ENCODE measurements around the gene BMP10.

The BMP10 gene

DNA sequence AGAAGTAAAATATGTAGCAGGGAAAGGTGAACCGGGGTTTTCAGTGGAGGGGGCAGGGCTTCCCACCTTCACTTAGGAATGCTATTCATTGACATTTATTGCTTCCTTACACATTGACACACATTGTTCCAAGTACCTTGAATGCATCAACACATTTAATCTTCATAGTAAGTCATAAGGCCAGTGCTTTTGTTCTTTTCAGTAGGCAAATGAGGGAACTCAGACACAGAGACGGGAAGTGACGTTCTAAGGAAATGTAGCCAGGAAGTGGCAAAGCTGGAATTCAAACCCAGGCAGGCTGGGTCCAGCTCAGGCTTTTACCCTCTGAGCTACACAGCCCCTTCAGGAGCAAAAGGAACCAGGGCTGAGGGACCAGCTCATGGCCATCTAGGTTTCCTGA, 20.7 kb downstream of the BMP10 start:
- DNase-seq (ENCODE audit: low read depth, low spot score) = no peak

DNA sequence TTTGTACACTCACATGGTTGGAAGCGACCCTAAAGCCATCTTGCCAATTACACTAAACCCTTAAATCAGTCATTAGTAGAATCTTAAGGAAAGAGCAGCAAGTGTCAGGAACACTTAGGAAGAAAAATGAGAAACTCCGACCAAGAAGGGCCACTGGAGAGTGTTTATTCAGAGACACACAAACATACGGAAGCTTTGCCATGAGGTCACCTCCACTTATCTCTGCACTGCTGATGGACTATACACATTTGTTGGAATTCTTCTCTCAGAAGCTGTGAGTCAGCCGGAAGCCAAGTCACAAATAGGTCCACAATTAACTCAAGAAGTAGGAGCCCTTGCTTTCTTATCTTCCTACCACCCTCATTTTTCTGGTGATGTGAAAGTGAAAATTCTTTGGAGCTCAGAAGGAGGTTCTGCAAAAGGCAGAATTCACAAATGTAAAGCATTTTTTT, 21.6 kb downstream of the BMP10 start:
- DNase-seq (ENCODE audit: low read depth, low spot score) = no peak

DNA sequence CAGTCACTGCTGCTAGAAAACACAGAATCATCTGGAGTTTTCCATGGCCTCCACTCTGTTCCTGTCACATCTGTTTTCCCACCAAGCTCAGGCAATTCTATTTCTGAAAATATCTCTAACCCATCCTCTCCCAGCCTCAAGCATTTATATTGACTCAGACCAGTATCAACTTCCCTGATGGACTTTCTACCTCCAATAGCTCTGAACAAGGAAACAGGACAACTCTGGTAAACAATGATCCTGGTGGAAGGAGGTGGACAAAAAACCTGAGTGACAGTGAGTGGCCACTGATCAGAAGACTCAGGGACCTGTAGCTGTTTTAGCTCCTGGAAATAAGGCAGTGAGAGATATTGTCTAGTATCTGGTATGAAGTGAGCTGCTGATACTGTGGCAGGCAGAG, 23.4 kb downstream of the BMP10 start:
- no peak for DNase-seq (ENCODE audit: low read depth, low spot score)

DNA sequence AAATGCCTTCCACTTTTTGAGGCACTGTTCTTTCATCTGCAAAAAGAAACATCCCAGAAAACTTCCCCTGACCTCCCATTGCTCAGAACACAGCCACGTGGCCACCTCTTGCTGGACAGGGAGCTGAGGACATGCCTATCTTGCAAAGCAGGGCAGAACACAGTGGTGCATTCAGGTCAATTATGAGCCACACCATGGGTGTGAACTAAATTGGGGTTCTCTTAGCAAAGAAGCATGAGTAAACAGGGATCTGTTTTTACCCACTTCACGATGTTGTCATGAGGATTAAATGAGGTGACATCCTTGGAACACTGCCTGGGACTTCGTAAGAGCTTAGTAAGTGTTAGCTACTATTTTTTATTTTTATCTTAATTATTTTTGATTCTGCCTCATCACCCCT, 25.1 kb downstream of the BMP10 start:
- no peak for DNase-seq (ENCODE audit: low read depth, low spot score)

DNA sequence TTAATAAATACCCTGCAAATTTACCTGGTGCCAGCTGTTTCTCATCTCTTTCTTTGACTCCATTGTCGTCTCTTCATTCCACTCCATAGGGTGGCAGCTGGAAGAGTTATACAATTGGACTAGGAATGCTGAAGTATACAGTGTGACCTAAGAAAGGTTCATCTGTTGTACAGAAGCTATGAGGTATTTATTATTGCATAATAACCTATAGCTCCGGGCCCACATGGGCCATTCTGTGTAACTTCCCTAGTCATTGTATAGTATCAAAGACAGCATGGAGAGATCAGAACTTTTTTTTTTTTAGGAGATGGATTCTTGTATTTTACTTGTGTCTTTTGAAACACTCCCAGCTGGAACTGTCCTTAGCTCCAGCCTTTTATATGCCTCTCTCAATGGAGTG, 26.2 kb downstream of the BMP10 start:
- no peak for DNase-seq (ENCODE audit: low read depth, low spot score)

DNA sequence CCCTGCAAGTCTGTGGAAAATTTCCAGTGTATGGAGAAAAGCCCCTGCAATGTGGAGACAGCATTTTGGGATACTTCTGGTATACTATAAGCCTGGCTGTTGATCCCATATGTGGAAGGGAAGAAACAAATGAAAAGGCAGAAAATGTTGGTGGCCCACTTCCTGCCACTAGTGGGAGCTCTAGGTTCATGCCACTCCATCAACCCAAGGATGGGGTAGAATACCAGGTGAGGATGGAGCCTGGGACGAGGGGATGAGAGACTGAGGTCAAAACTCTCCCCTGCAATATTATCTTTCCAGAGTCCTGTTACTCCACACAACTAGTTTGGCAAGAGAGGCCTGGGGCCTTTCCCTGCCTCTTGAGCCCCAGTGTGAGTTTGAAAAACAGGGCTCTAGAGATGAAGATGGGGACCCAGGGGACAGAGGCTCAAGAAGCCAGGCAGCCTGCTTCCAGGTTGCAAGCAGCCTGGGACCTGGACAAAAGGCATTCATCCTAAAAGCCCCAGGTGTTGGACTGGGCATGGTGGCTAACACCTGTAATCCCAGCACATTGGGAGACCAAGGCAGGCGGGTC, 31.9 kb downstream of the BMP10 start:
- DNase-seq (ENCODE audit: low read depth, low spot score) = no peak

DNA sequence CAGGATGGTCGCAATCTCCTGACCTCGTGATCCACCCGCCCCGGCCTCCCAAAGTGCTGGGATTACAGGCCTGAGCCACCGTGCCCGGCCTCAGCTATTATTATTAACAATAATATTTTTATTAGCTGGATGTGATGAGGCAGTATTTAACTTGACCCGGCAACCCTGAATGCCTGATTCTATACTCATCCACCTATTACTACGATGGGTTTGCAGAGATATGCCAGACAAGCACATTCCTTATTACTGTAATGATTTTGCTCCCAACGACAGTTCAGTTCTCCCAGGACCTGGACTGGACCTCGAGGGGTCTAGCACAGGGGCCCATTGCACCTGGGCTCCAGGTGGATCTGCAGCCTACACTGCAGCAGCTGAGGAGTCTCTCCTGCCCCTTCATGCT, 32.6 kb downstream of the BMP10 start:
- no peak for DNase-seq (ENCODE audit: low read depth, low spot score)

DNA sequence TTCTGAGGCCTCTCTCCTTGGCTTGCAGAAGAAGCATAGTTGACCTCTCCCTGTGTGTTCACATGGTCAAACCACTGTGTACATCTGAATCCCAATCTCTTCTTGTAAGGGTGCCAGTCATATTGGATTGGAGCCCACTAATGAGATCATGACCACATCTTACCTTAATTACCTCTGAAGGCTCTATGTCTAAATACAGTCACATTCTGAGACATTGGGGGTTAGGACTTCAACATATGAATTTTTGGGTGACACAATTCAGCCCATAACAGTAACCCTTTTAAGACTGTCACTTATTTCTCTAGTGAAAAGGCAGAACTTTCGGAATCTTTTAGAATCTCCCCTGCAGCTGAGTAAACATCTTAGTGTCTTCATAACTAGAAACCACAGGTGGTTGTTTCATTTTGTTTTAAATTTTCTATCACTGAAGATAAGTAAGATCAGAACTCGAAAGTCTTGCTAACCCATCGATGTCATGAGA, 33.3 kb downstream of the BMP10 start:
- DNase-seq (ENCODE audit: low read depth, low spot score) = peak; percentile 48

DNA sequence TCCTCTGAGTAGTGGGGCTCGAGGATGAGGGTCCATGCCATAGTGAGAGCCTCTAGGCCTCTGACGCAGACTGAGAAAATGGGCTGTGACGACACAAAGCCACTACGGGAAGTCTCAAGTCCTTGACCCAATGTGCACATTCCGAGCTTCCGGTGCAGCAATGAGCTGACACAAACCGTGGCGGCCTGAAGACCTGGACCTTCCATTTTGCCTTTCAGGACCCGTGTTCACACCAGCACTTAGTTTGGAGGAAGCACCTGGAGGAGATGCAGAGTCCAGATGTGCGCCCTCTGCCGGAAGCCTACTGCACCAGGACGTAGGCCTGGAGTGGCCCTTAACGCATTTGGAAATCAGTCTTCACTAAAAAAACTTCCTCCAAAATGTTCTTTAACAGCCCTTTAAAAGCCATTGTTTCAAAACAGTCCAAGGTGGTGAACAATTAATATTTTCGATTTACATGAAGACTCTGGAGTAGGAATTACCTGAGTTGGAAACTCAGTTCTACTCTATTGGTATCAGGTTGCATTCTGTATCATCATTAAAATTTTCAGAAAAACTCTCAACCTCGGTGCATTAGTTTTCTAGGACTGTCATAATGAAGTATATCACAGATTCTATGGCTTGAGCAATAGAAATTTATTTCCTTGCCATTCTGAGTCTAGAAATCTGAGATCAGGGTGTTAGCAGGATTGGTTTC, 33.9 kb downstream of the BMP10 start:
- no peak for DNase-seq (ENCODE audit: low read depth, low spot score)

DNA sequence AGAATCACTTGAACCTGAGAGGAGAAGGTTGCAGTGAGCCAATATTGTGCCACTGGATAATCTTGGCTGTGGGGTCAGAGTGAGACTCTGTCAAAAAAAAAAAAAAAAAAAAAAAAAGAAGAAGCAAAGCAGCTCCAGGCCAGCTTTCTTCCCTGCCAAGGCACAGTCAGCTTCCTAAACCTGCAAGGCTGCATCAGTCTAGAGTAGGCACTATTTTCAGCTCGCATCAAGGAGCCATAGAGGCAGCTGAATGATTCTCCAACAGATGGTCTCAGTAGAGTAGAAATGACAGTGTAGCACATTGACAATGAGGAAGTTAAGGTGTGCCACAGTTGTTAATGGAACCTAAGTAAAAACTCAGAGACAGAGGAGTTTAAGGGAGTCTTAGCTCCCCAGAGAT, 35.6 kb downstream of the BMP10 start:
- no peak for DNase-seq (ENCODE audit: low read depth, low spot score)

DNA sequence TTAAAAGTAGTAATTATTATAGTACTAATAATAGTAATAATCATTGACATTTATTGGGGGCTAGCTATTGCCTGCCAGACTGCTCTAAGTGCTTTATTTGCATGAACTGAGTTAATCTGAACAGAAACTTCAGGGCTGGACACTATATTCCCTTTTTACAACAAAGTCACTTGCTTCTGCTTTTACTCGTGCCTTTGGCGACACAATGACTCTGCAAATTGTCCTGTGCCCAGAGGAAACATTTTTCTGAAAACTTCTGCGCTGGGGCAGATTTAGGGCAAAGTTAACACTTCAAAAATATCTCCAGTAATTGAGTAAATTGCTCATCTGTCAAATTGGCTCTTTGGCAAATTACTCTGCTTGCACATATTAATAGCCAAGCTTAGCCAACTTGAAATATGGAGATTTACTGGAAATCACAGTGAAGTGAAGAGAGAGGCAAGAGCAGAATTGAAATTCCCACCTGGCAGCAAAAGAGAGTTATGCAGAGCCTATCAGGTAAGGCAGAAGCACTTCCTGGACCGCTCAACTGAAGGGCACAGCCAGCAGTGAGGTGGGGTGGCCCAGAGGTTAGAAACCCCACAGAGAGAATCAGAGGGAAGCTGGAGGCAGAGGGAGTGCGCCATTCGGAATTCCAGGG, 36.3 kb downstream of the BMP10 start:
- DNase-seq (ENCODE audit: low read depth, low spot score) = no peak

DNA sequence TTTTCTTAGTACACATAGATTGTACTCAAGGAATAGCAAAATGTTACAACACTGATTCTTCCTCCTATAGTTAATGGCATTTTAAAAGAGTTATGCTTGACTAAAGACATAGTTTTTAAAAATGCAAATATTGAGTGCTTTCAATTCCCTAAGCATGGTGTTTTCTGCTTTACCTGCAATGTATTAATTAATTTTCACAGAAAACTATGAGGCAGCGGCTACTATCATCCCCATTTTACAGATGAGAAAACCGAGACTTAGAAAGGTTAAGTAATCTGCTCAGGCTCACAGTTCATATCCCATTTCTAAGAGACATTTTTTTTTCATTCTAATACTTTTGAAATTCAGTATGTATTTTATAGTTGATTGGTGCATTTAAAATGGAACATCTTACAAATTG, 38.0 kb downstream of the BMP10 start:
- no peak for DNase-seq (ENCODE audit: low read depth, low spot score)

DNA sequence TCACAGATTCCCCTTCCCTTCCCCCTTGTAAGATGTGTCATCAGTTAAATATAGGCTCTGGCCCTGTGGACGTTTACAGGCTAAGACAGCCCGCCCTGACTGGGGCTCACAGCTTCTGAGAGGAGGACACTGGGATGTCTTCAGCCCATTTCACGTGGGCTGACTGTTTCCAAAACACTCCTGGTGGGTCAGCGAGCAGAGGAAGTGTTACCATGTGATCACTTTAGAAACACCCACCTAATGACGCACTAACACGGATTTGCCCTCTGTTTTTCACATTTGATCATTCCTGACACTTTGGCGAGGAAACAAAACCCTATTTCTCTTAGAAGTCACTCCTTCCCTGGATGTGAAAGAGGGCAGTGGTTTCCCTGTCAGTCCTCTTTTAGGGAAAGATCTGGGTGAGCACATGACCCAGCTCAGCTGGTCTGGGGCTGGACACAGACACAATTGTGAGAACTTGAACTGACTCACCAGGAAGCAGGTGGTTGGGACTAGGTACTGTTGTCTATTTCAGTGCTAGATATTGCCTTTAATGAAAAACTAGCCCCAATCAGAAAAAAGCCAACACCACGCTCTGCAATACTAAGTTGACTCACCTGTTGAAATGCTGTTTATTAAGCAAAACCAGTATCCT, 38.8 kb downstream of the BMP10 start:
- no peak for DNase-seq (ENCODE audit: low read depth, low spot score)

DNA sequence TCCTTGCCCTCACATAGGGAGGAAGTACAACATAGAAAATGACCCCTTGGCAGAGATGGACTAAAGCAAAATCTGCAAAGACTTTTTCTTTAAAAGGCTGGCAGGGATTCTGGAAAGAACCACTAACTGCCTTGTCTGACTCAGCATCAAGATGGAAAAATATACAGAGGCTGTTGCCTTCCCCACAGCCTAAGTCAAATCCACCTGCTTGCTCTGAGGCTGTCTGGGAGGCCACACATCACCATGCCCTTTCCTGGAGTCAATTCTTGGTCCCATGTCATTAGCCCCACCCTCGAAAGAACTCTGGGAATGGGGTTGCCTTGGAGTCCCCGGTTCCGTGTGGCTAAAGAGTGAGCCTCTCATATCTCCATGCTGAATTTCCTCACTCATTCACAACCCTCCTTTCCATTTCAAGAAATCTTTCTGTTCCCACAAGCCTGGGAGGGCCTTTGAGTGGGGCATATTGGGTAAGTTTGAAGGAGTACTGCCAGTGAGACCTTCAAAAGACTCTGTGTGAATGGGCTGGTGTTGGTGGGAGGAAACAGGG, 39.4 kb downstream of the BMP10 start:
- DNase-seq (ENCODE audit: low read depth, low spot score) = no peak

DNA sequence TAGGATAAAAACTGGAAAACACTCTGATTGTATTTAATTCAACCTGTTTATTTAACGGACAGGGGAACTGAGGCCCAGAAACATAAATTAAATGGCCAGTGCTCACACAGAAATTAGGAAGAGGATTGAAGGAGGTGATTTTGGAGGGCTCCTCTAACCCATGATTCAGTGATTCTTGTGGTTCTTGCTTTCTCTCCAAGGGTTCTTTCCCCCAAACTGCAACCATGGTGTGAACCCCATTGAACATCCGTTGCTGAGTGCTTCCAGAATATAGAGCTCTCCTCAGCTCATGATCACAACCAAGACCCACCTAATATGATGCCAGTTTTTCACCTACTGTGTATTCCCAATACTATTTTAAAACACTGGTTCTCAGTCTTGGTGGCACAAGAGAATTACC, 41.4 kb downstream of the BMP10 start:
- no peak for DNase-seq (ENCODE audit: low read depth, low spot score)

DNA sequence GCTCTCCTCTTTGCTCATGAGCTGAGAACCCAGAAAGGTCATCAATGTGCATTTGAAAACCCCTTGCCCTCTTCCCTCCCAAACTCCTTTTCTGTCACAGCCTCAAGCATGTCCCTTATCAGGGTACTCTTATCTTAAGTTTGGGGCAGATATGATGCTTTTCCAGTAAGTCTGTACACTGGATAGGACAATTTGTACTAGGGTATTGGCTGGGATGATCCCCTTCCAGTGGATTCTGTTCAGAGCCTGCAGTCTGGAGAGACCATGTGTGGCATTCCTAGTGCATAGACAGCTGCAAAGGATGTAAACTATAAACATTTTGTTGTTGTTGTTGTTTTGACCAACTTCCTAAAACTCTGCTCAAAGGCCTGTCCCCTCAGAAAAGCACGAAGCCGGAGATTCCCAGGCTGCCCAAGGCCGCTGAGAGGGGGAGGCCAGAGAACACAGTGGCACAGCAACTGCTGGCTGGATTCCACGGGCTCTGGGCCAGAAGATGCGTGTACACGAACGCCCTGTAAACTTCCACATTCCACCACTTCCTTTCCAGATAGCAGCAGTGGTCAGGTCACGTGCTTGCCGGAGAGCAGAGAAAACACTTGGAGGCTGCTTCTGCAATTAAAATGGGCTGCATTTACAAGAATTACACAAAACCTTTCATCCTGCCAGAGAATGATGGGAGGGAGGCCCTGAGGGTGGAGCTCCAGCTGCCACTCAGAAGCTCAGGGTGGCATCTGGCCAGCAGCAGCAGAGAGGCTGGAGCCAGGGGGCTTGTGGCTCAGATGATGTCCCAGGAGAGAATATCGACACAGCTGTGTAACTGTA, 42.1 kb downstream of the BMP10 start:
- DNase-seq (ENCODE audit: low read depth, low spot score) = peak; percentile 73

DNA sequence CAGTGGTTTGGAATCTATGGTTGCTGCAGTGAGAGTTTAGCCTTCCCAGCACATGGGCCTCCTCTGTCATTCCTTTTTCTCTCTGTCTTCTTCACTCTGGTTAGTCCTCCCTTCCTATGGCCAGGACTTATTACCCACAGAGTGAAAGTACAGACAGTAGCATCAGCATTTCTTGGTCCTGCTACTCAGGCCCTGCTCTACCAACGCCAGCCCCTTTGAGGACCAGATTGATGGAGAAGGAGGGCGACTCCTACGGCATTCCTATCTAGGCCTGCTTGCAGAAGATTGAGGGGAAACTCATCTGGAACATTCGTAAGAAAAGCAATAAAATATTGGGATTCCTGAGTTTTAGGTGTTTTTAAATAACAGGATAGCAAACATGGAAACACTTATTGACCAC, 43.5 kb downstream of the BMP10 start:
- no peak for DNase-seq (ENCODE audit: low read depth, low spot score)

DNA sequence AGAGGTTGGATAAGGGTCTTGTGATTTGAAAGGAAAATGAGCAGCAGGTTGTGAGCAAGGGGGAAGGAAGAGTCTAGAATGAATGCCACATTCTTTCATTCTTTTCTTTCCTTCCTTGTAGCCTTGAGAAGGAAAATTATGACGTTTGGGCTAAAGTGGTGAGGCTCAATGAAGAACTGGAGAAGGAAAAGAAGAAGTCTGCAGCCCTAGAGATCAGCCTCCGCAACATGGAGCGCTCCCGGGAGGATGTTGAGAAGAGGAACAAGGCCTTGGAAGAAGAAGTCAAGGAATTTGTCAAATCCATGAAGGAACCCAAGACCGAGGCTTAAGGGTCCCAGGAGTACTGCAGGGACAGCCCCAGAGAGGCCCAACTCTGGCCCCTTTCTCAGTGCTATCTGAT, 45.3 kb downstream of the BMP10 start:
- no peak for DNase-seq (ENCODE audit: low read depth, low spot score)

DNA sequence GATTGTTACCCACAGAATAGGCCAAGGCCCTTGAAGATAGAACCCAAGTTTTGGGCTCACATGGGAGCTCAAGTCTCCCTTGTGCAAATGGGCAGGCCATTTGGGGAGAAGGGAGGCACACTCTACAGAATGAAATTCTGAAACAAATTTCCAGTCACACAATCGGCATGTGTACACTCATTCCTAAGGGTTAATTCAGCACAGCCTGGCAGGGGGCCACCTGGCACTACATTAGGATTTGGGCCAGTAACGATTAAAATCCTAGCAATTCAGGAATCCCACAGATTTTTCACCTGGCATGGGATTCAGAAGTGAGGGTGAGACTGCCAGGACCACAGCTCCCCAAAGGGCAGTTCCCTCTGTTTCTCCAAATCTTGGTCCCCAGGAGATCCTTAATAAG, 46.4 kb downstream of the BMP10 start:
- DNase-seq (ENCODE audit: low read depth, low spot score) = no peak

DNA sequence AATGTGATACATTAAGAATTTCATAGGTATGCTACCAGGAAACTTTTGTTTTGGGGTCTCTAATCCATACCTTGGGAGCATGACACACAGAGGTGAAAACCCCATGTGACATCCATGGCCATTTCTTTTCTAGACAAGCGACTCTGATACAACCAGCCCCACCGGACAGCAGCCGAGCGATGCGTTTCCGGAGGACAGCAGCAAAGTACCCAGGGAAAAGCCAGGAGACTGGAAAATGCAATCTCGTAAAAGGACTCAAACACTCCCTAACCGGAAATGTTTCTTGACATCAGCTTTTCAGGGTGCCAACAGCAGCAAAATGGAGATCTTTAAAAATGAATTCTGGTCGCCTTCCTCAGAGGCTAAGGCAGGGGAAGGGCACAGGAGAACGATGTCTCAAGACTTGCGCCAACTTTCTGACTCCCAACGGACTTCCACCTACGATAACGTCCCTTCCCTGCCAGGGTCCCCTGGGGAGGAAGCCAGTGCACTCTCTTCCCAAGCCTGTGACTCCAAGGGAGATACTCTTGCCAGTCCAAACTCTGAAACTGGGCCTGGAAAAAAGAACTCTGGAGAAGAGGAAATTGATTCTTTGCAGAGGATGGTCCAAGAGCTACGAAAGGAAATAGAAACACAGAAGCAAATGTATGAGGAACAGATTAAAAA, 48.9 kb downstream of the BMP10 start:
- no peak for DNase-seq (ENCODE audit: low read depth, low spot score)

DNA sequence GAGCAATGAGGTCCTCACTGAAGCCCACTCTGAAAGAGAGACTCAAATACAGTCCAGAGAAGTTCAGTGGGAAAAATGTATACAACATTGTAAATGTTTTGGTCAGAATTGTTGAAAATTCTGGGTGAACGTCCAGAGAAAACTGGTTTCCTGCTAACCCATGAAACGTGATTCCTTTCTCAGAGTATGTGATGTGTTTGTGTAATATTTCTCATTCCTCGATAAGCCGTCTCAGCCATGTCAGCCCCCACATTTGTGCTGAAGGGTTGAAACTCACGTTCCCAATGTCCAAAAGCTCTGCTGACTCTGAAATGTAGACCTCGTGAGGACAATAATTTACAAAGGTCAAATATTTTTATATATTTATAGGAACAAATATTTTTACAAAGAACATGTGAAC, 51.6 kb downstream of the BMP10 start:
- no peak for DNase-seq (ENCODE audit: low read depth, low spot score)

All from brain pericyte (primary cell).